ENCODE measurements around the gene MED27.
A peak's percentile ranks its signal among the peaks of the same experiment; 100 is the strongest.
"Not testable (repeated sequence)": the region's sequence is repeated elsewhere in the genome, so short reads cannot be mapped to it uniquely, and the experiment has no call there.

The MED27 gene

DNA sequence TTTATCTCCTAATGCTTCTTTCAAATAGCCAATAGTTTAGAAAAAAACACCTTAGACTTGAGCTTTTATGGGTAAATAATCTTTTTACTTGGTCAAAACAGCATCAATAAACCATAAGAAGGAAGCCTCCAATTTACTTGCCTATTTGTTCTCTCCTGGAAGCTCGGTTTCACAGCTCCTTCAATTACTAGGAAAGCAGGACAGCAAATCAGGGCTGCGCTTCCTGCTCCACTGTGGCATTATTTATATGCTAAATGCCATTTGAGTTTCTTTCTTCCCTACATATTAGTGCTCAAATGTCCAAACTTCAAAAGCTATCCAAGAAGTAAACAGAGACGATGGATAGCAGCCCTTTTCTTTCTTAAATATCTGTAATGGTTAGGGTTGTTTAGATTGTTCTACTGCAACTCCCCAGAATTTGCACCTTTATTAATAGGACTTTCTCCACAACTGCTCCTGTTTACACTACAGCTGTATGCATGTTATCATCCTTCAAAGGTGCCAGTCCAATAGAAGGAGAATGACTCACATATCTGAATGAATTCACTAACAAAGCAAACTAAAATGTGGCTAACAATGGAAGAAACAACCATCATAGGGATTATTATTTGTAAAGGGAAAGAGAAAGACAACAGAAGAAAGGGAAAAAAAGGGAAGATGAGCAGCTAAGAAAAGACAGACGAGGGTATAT is 58.7 kb downstream of the MED27 start:
- DNase-seq = no peak

DNA sequence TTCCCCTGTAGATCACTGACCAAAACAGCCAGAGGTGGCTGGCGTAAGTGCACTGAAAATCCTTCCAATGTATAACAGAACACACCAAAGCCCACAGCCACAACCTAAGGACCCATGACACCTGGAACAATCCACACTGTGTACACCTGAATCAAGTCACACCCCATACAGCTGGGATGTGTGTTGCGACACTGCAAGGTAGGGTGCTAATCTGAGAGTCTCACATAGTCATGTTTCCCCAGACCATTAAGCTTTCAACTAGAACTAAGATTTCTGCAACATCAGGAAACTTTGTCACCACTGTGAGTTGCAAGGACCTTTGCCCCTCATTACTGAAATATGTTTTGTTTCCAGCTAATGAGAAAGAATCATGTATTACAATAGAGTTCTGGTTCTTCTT is 59.4 kb downstream of the MED27 start:
- no peak for DNase-seq

DNA sequence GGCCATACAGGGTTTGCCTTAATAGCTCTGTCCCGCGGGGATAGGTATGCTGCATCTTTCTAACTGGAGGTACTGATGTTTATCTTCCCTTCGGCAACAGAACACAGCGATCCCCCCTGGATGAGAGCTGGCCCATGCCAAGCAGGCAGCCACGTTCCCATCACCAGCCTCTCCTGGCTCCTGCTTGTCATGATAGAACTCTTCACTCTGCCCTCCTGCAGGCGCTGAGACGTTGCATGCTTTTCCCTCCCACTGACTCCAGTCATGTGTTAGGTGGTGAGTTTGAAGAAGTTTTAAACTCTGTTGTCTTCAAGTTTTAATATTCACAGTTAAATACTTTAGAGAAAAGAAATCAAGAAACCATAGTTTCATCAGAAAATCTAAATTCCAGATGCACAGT is 60.0 kb downstream of the MED27 start:
- DNase-seq = no peak

- DNase-seq = peak in 28 of 56 donors; percentile 6 to 76 (median 30)
Observed at GRCh38 chr9:132018957-132019405, 60.7 kb downstream of the MED27 start.

DNA sequence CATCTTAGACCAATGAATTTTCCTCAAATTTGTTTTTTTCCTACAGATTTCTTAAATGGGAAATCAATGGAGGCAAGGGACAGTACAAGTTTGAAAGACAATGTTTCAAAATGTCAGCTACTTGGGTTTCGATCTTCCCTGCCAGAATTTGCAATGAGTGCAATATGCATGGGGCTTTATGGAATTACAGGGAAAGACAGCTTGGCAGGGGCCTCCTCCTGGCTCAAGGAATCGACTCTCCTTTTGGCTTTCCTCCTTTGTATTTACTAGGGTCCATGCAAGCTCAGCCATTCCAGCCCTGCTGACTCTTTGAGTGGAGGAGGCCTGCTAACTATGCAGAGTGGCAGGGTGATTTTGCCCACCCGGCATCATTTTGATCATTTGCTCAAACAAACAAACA is 63.2 kb downstream of the MED27 start:
- DNase-seq = no peak

- DNase-seq = no peak
Observed at GRCh38 chr9:132015866-132016265, 63.8 kb downstream of the MED27 start.

GRCh38 chr9:132014218-132014805 is 65.4 kb downstream of the MED27 start:
- DNase-seq = no peak

GRCh38 chr9:132012704-132013357 is 66.8 kb downstream of the MED27 start:
- no peak for DNase-seq

- DNase-seq = no peak
Observed at GRCh38 chr9:132011896-132012295, 67.8 kb downstream of the MED27 start.

DNA sequence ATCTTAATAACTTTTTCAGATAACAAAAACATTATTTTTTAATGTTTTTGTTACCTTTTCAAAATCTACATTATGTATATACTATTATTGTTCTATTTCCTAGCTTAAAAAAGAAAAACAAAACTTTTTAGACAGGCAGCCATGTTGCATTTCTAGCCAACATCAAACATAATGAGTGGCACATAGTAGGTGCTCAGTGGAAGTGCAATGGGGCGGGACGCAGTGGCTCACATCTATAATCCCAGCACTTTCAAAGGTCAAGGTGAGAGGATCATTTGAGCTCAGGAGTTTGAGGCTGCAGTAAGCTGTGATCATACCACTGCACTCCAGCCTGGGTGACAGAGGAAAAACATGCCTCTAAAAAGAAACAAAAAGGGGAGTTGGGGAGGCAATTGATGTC is 68.4 kb downstream of the MED27 start:
- no peak for DNase-seq

DNA sequence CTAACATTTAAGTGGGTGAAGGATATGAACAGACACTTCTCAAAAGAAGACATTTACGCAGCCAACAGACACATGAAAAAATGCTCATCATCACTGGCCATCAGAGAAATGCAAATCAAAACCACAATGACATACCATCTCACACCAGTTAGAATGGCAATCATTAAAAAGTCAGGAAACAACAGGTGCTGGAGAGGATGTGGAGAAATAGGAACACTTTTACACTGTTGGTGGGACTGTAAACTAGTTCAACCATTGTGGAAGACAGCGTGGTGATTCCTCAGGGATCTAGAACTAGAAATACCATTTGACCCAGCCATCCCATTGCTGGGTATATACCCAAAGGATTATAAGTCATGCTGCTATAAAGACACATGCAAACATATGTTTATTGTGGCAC is 69.5 kb downstream of the MED27 start:
- not testable (repeated sequence) for DNase-seq

- no peak for DNase-seq
Observed at GRCh38 chr9:132008855-132009812, 70.5 kb downstream of the MED27 start.

GRCh38 chr9:132008184-132008803 is 71.4 kb downstream of the MED27 start:
- DNase-seq = no peak

- no peak for DNase-seq
Observed at GRCh38 chr9:132007371-132008025, 72.2 kb downstream of the MED27 start.

DNA sequence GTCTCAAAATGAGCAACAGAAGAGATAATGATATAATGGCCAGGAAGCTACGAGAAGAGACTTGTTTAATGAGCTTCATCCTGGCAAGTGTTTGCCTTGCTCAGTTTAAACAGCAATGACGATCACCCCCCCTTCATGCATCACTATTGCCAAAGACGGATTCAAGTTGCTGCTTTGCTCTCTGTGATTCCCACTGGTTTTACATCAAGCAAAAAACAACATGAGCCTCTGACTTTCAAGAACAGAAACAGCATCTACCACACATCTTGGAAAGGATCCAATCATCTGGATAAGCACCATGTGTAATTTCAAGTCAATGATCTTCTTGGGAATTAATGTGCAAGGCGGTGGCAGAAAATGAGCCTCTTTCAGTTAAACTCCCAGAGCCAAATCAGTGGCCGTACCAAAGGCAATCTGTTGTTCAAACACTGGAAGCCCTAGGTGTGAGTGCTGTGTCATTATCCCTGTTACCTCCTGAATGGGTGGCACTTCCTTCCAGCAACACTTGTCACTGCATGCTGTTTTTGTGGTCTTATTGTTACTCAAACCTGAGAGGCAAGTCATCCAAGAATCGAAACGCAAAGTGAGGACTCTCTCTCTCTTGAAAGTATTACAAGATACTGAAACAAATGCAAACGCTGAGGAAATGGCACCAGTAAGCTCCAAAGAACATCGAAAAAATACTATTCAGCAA is 72.8 kb downstream of the MED27 start:
- DNase-seq = no peak

DNA sequence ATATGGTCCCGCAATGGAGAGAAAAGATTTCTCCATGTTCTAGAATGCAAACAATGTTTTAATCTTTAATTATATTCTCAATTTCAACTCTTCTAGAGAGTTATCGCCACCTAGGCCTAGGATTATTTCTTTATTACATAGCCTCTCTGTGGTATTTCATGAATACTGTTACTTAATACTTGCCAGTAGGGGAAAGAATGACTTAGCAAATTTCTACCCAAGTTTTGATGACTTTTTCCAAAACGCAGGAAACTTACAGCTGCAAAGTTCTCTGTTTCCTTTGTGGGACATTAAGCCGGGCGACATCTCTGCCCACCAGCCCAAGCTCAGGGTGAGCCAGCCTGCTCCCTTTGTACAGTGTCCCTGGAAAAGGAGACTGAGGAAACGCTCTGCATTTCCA is 73.8 kb downstream of the MED27 start:
- no peak for DNase-seq

- no peak for DNase-seq
Observed at GRCh38 chr9:132004323-132004722, 75.3 kb downstream of the MED27 start.

GRCh38 chr9:132003896-132004295 is 75.8 kb downstream of the MED27 start:
- DNase-seq = no peak

- DNase-seq = no peak
Observed at GRCh38 chr9:132003319-132003704, 76.4 kb downstream of the MED27 start.

Measured in amygdala (tissue), 56 donors.